Fibroblast of skin of left biceps (primary cell): ENCODE measurements around the gene LGALS8.
A peak's percentile ranks its signal among the peaks of the same experiment; 100 is the strongest.
"Not testable (repeated sequence)": the region's sequence is repeated elsewhere in the genome, so short reads cannot be mapped to it uniquely, and the experiment has no call there.

Experiments
- DNase-seq, 2 experiments: peaks; one replicate each; pipeline ENCODE4 v3.0.0-alpha.2; 2013; ENCODE audit warnings: low read depth in 2 of 2

The LGALS8 gene

GRCh38 chr1:236540813-236541465 lies 17.2 kb downstream of the LGALS8 start:
- no peak for DNase-seq

GRCh38 chr1:236541710-236542109 lies 17.9 kb downstream of the LGALS8 start:
- no peak for DNase-seq

GRCh38 chr1:236543065-236543669 lies 19.4 kb downstream of the LGALS8 start:
- DNase-seq, result no peak

GRCh38 chr1:236545621-236546169 lies 21.9 kb downstream of the LGALS8 start:
- no peak for DNase-seq

GRCh38 chr1:236548452-236548851 lies 24.7 kb downstream of the LGALS8 start:
- DNase-seq, result no peak

- DNase-seq, result no peak
Observed at GRCh38 chr1:236550961-236551851, 27.4 kb downstream of the LGALS8 start.

- no peak for DNase-seq
Observed at GRCh38 chr1:236552096-236552495, 28.3 kb downstream of the LGALS8 start.

- no peak for DNase-seq
Observed at GRCh38 chr1:236552901-236553300, 29.1 kb downstream of the LGALS8 start.

- no peak for DNase-seq
Observed at GRCh38 chr1:236553370-236553769, 29.6 kb downstream of the LGALS8 start.

- DNase-seq, result no peak
Observed at GRCh38 chr1:236556606-236557005, 32.8 kb downstream of the LGALS8 start.

GRCh38 chr1:236558081-236558480 lies 34.3 kb downstream of the LGALS8 start:
- no peak for DNase-seq

GRCh38 chr1:236558846-236559245 lies 35.1 kb downstream of the LGALS8 start:
- DNase-seq, result no peak

GRCh38 chr1:236560213-236560771 lies 36.5 kb downstream of the LGALS8 start:
- DNase-seq, result no peak

GRCh38 chr1:236561976-236562375 lies 38.2 kb downstream of the LGALS8 start:
- DNase-seq, result no peak

- no peak for DNase-seq
Observed at GRCh38 chr1:236565530-236565929, 41.7 kb downstream of the LGALS8 start.

GRCh38 chr1:236568285-236568894 lies 44.6 kb downstream of the LGALS8 start:
- peak in 1 of 2 experiments; percentile 10 for DNase-seq

GRCh38 chr1:236575523-236575922 lies 51.7 kb downstream of the LGALS8 start:
- DNase-seq, result no peak

GRCh38 chr1:236576004-236576403 lies 52.2 kb downstream of the LGALS8 start:
- no peak for DNase-seq

GRCh38 chr1:236577041-236577440 lies 53.3 kb downstream of the LGALS8 start:
- not testable (repeated sequence) for DNase-seq

- DNase-seq, result no peak
Observed at GRCh38 chr1:236578661-236579060, 54.9 kb downstream of the LGALS8 start.

- not testable (repeated sequence) for DNase-seq
Observed at GRCh38 chr1:236580404-236580803, 56.6 kb downstream of the LGALS8 start.

GRCh38 chr1:236581528-236581927 lies 57.7 kb downstream of the LGALS8 start:
- no peak for DNase-seq
